IPS DF 6.9 (cell line): ENCODE results near the gene LINC00632.

Experiments
- DNase-seq: peaks from one replicate; pipeline ENCODE4 v3.0.0-alpha.2; 2013; ENCODE audit warnings: low read depth, low spot score
- H3K27ac ChIP-seq: one replicate; pipeline ENCODE4 v1.5.1; 2013; ENCODE audit warnings: low read length, control low read depth
- H3K27me3 ChIP-seq: 2 replicates; pipeline ENCODE4 v1.6.1; 2013; ENCODE audit warnings: mild to moderate bottlenecking, low read length; ENCODE audit not compliant: control insufficient read depth, insufficient read depth
- H3K36me3 ChIP-seq: 2 replicates; pipeline ENCODE4 v1.6.1; 2013; ENCODE audit warnings: low read length; ENCODE audit not compliant: control insufficient read depth, insufficient read depth
- H3K4me1 ChIP-seq: 2 replicates; pipeline ENCODE4 v1.6.1; 2013; ENCODE audit warnings: low read length; ENCODE audit not compliant: control insufficient read depth, insufficient read depth
- H3K4me3 ChIP-seq: 2 replicates; pipeline ENCODE4 v1.5.1; 2013; ENCODE audit warnings: mild to moderate bottlenecking, low read length
- H3K9me3 ChIP-seq: 2 replicates; pipeline ENCODE4 v1.6.1; 2013; ENCODE audit warnings: low read length, inconsistent platforms; ENCODE audit not compliant: control insufficient read depth, insufficient read depth
- WGBS: extraction: QIAGEN DNeasy Blood & Tissue Kit; methylation state at CpG from one replicate; pipeline ENCODE4 v1.1.7; 2013; ENCODE audit warnings: mixed read lengths, missing lambda C conversion rate; ENCODE audit not compliant: insufficient read length, insufficient coverage; 5-methylcytosine and 5-hydroxymethylcytosine counted together

The LINC00632 gene

DNA sequence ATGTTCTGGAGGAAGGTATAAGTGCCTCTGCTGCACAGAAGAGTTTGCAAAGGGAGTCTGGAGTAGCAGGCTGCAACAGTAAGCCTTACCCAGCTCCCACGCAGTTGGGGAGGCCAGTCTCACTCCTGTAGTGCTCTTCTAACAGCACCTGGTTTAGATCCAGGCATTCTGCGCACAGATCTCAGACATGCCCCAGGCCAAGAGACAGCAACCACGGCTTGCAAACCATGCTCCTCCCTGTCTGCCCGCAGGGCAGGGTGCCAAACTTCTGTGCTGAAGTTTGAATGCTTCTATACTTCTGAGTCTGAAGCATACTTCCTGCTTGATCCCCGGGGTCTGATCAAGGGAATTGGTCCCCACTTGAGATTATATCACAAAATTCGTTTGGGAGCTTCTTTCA, 106.3 kb downstream of the LINC00632 start:
- no peaks in the 10 kb centered on the region for H3K27me3 ChIP-seq
- no peak overlapping the region for H3K4me3 ChIP-seq
- DNase-seq: no peak
- WGBS: no CpG with 5 or more reads among the region's 6 CpGs
- H3K9me3 ChIP-seq: no peaks in the 10 kb centered on the region; the same call in 1 of the 2 replicates
- no peaks in the 10 kb centered on the region for H3K36me3 ChIP-seq
- no peak overlapping the region for H3K27ac ChIP-seq
- H3K4me1 ChIP-seq: no peaks in the 10 kb centered on the region

DNA sequence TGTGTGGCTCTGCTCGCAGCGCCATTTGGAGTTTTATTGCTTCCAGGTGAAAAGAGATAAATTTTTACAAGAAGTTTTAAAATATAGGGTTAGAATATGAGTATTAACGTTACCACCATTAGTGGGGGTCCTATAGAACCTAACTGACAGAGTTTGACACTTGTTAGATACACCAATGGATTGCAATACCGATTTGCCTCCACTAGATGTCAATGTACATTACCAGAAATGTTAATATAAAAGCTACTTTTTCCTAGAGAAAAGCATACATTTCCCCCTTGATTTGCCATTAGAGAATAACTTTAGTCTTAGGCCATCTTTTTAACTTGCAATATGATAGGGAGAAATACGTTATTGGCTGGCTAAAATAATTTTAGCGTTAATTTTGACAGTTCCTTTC, 108.4 kb downstream of the LINC00632 start:
- Histone ChIP-seq H3K27ac (no peak overlapping the region), H3K4me3 (no peak overlapping the region), H3K36me3 (no peaks in the 10 kb centered on the region), H3K9me3 (no peaks in the 10 kb centered on the region; the same call in 1 of the 2 replicates), H3K4me1 (no peaks in the 10 kb centered on the region), H3K27me3 (no peaks in the 10 kb centered on the region)
- DNase-seq: no peak
- WGBS: no CpG with 5 or more reads among the region's 6 CpGs

DNA sequence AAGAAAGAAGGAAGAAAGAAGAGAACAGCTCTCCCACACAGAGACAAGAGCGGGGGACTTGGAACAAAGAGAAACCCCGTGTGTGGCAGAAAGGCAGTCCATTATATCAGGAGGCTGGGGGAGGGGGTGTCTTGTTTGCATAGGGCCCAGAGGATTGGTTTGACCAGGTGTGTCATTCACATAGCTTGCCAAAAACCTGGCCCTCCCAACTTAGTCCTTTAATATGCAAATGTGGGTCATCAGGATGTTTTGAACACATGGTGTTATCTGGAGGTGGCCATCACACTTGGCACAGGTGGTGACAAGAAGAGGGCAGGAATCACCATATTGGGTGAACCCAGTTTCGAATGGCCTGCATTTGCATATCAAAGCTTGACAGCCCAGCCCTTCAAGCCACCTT, 111.7 kb downstream of the LINC00632 start:
- no peak overlapping the region for H3K27ac ChIP-seq
- H3K36me3 ChIP-seq: no peaks in the 10 kb centered on the region
- no CpG with 5 or more reads among the region's 3 CpGs for WGBS
- DNase-seq: no peak
- peaks cover 1% of the 10 kb centered on the region; the same call in 1 of the 2 replicates for H3K4me1 ChIP-seq
- no peaks in the 10 kb centered on the region for H3K9me3 ChIP-seq
- H3K4me3 ChIP-seq: no peak overlapping the region
- no peaks in the 10 kb centered on the region for H3K27me3 ChIP-seq

DNA sequence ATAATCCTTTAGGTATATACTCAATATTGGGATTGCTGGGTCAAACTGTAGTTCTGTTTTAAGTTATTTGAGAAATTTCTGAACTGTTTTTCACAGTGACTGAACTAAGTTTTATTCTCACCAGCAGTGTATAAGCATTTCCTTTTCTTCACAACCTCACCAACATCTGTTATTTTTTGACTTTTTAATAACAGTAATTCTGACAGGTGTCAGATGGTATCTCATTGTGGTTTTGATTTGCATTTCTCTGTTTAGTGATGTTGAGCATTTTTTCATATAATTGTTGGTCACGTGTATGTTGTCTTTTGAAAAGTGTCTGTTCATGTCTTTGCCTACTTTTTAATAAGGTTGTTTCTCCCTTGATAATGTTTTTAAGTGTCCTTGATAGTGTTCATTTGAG, 112.6 kb downstream of the LINC00632 start:
- no peak for DNase-seq
- H3K4me3 ChIP-seq: no peak overlapping the region
- no peaks in the 10 kb centered on the region for H3K27me3 ChIP-seq
- H3K27ac ChIP-seq: no peak overlapping the region
- no CpG with 5 or more reads among the region's 1 CpG for WGBS
- peaks cover 1% of the 10 kb centered on the region; the same call in 1 of the 2 replicates for H3K4me1 ChIP-seq
- H3K9me3 ChIP-seq: no peaks in the 10 kb centered on the region
- H3K36me3 ChIP-seq: no peaks in the 10 kb centered on the region

DNA sequence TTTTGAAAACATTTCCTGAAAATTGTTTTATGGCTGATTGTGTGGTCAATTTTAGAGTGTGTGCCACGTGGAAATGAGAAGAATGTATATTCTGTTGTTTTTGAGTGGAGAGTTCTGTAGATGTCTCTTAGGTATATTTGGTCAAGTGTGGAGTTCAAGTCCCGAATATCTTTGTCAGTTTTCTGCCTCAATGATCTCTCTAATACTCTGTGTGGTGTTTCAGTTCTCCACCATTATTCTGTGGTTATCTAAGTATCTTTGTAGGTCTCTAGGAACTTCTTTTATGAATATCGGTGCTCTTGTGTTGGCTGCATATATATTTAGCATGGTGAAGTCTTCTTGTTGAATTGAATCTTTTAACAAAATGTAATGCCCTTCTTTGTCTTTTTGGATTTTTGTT, 113.3 kb downstream of the LINC00632 start:
- no peaks in the 10 kb centered on the region for H3K9me3 ChIP-seq
- WGBS: no CpG with 5 or more reads among the region's 3 CpGs
- H3K4me1 ChIP-seq: peaks cover 1% of the 10 kb centered on the region; the same call in 1 of the 2 replicates
- DNase-seq: no peak
- no peaks in the 10 kb centered on the region for H3K27me3 ChIP-seq
- no peak overlapping the region for H3K4me3 ChIP-seq
- H3K27ac ChIP-seq: no peak overlapping the region
- H3K36me3 ChIP-seq: no peaks in the 10 kb centered on the region

DNA sequence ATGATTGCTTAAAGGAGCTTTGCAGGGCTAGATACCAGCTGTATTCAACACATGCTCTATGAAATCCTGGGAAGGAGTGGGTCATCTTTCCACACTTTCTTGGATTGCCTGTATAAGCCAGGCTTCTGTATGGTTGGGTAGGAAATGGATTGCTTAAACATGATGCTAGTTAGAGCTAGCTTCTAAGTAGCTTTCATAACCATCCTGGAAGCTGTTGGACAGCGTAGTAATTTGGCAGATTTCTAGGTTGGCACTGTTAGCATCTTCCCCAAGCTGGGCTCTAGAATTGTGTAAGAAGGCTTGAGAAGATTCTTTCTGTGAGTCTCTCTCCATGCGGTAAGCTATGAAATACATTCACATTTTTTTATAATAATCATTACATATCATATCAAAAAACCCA, 127.3 kb downstream of the LINC00632 start:
- no peak for DNase-seq
- H3K4me3 ChIP-seq: no peak overlapping the region
- no peaks in the 10 kb centered on the region for H3K36me3 ChIP-seq
- H3K27ac ChIP-seq: no peak overlapping the region
- WGBS: no CpG with 5 or more reads among the region's 2 CpGs
- no peaks in the 10 kb centered on the region for H3K4me1 ChIP-seq
- no peaks in the 10 kb centered on the region for H3K9me3 ChIP-seq
- no peaks in the 10 kb centered on the region for H3K27me3 ChIP-seq
